ENCODE results near the gene DMRT3.

DNA sequence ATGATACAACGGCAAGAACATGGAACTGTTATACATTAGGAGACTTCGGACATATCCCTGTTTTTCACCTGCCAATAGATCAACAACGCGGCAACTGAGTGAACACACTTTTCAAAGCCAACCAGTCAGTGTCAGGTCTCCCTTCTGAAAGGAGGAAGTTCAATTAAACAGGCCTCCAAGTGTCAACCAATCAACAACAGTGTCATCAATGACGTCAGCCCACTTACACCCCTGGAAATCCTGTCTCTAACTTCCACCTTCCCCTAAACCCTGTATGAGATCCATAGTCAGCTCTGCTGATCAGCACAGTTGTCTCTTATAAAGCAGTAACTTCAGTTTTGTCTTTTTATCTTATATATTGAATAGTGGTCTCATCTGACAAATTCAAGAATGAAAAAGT, 36.6 kb downstream of the DMRT3 start:
- TF ChIP-seq, protein P1, sequence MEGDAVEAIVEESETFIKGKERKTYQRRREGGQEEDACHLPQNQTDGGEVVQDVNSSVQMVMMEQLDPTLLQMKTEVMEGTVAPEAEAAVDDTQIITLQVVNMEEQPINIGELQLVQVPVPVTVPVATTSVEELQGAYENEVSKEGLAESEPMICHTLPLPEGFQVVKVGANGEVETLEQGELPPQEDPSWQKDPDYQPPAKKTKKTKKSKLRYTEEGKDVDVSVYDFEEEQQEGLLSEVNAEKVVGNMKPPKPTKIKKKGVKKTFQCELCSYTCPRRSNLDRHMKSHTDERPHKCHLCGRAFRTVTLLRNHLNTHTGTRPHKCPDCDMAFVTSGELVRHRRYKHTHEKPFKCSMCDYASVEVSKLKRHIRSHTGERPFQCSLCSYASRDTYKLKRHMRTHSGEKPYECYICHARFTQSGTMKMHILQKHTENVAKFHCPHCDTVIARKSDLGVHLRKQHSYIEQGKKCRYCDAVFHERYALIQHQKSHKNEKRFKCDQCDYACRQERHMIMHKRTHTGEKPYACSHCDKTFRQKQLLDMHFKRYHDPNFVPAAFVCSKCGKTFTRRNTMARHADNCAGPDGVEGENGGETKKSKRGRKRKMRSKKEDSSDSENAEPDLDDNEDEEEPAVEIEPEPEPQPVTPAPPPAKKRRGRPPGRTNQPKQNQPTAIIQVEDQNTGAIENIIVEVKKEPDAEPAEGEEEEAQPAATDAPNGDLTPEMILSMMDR (IDR thresholded peaks at IDR 0.05) = no peak
- no peak for TF ChIP-seq EZH2phosphoT487 (IDR thresholded peaks at IDR 0.05)
- no peak for TF ChIP-seq EZH2 (IDR thresholded peaks at IDR 0.05)
